Astrocyte (in vitro differentiated cells and primary cell): ENCODE results near the gene UGT1A6. TPM values are rescaled to one million over a fixed set of nuclear protein-coding genes. Genes with fewer than 3 reads are reported as not detected.

Experiments
- DNase-seq: peaks from one replicate; pipeline ENCODE4 v3.0.0-alpha.2; 2010; ENCODE audit warnings: low read depth
- FAIRE-seq: peaks from 2 replicates; lab custom pipeline; 2011; peaks lifted over from hg19 to GRCh38; lab: Jason Lieb, UNC
- H2AFZ ChIP-seq: 2 replicates; pipeline ENCODE4 v1.6.0; 2012; ENCODE audit warnings: low read depth, low read length, inconsistent platforms
- H3K27ac ChIP-seq: 2 replicates; pipeline ENCODE4 v1.5.1; 2011; ENCODE audit warnings: low read depth, low read length, inconsistent platforms
- H3K27me3 ChIP-seq: 2 replicates; pipeline ENCODE4 v1.6.0; 2011; ENCODE audit warnings: low read length, inconsistent platforms; ENCODE audit not compliant: insufficient read depth
- H3K36me3 ChIP-seq: 2 replicates; pipeline ENCODE4 v1.5.1; 2011; ENCODE audit warnings: low read length, inconsistent platforms; ENCODE audit not compliant: insufficient read depth
- H3K4me1 ChIP-seq: 2 replicates; pipeline ENCODE4 v1.5.1; 2011; ENCODE audit warnings: low read length, inconsistent platforms; ENCODE audit not compliant: insufficient read depth
- H3K4me2 ChIP-seq: 2 replicates; pipeline ENCODE4 v1.6.0; 2012; ENCODE audit warnings: low read length, inconsistent platforms
- H3K4me3 ChIP-seq: 2 replicates; pipeline ENCODE4 v1.5.1; 2011; ENCODE audit warnings: low read depth, mild to moderate bottlenecking, low read length, inconsistent platforms; ENCODE audit not compliant: insufficient read depth
- H3K79me2 ChIP-seq: 2 replicates; pipeline ENCODE4 v1.6.0; 2012; ENCODE audit warnings: mild to moderate bottlenecking, low read length, inconsistent platforms; ENCODE audit not compliant: insufficient read depth
- H3K9ac ChIP-seq: 2 replicates; pipeline ENCODE4 v1.6.0; 2012; ENCODE audit warnings: mild to moderate bottlenecking, low read length, inconsistent platforms
- H3K9me3 ChIP-seq: 2 replicates; pipeline ENCODE4 v1.5.1; 2012; ENCODE audit warnings: low read depth, mild to moderate bottlenecking, low read length, inconsistent platforms; ENCODE audit not compliant: insufficient read depth
- H4K20me1 ChIP-seq: 2 replicates; pipeline ENCODE4 v1.6.0; 2012; ENCODE audit warnings: low read length, inconsistent platforms; ENCODE audit not compliant: insufficient read depth
- H3K27ac Mint-ChIP-seq: one replicate; pipeline ENCODE4 v1.8.0; 2021; ENCODE audit warnings: mild to moderate bottlenecking, mixed read lengths; ENCODE audit not compliant: unreplicated experiment
- H3K27me3 Mint-ChIP-seq: one replicate; pipeline ENCODE4 v1.8.0; 2021; ENCODE audit warnings: low read depth, mixed read lengths; ENCODE audit not compliant: unreplicated experiment
- H3K36me3 Mint-ChIP-seq: one replicate; pipeline ENCODE4 v1.8.0; 2021; ENCODE audit warnings: low read depth, mixed read lengths; ENCODE audit not compliant: unreplicated experiment
- H3K4me1 Mint-ChIP-seq: one replicate; pipeline ENCODE4 v1.8.0; 2021; ENCODE audit warnings: low read depth, mixed read lengths; ENCODE audit not compliant: unreplicated experiment
- H3K4me3 Mint-ChIP-seq: one replicate; pipeline ENCODE4 v1.8.0; 2021; ENCODE audit warnings: mild to moderate bottlenecking, moderate library complexity, mixed read lengths; ENCODE audit not compliant: unreplicated experiment
- H3K9me3 Mint-ChIP-seq: one replicate; pipeline ENCODE4 v1.8.0; 2021; ENCODE audit warnings: mild to moderate bottlenecking, mixed read lengths; ENCODE audit not compliant: unreplicated experiment
- CTCF ChIP-seq: IDR thresholded peaks from 2 replicates; pipeline ENCODE4 v1.5.1; 2011; ENCODE audit warnings: low read depth, mild to moderate bottlenecking, inconsistent platforms, low read length, moderate library complexity; ENCODE audit not compliant: insufficient read depth
- EZH2 ChIP-seq: IDR thresholded peaks from 2 replicates; pipeline ENCODE4 v1.6.1; 2012; ENCODE audit warnings: mild to moderate bottlenecking, low read length, inconsistent platforms; ENCODE audit not compliant: insufficient read depth
- total RNA-seq: library from RNA; stranded (reverse); gene quantifications from 2 replicates; pipeline ENCODE4 v1.2.1, GENCODE V29; 2021

UGT1A6 gene
- total RNA-seq, 1 donor from 2014 or later = not detected

- H3K9ac ChIP-seq = no peak overlapping the region
- Mint-ChIP-seq H3K27ac (no peak overlapping the region), H3K9me3 (no peaks in the 10 kb centered on the region), H3K4me3 (no peak overlapping the region), H3K36me3 (no peaks in the 10 kb centered on the region), H3K27me3 (peaks cover 2% of the 10 kb centered on the region), H3K4me1 (peaks cover 6% of the 10 kb centered on the region)
- H3K4me3 ChIP-seq = no peak overlapping the region
- no peak overlapping the region for H2AFZ ChIP-seq
- H3K9me3 ChIP-seq = no peaks in the 10 kb centered on the region
- H3K27ac ChIP-seq = no peak overlapping the region
- FAIRE-seq (peak; percentile 63), DNase-seq (peak; percentile 78)
- no peaks in the 10 kb centered on the region for H3K27me3 ChIP-seq
- no peaks in the 10 kb centered on the region for H4K20me1 ChIP-seq
- H3K4me1 ChIP-seq = peaks cover 12% of the 10 kb centered on the region
- no peaks in the 10 kb centered on the region for H3K79me2 ChIP-seq
- TF ChIP-seq CTCF (no peak), EZH2 (no peak)
- H3K4me2 ChIP-seq = peak overlapping the region; percentile 66
- H3K36me3 ChIP-seq = no peaks in the 10 kb centered on the region
These were observed 71.6 kb downstream of the UGT1A6 start for GRCh38 chr2:233764264-233764663.

- H3K4me3 Mint-ChIP-seq = no peak overlapping the region
- no peaks in the 10 kb centered on the region for H3K36me3 ChIP-seq
- no peaks in the 10 kb centered on the region for H4K20me1 ChIP-seq
- no peak overlapping the region for H3K4me3 ChIP-seq
- no peaks in the 10 kb centered on the region for H3K36me3 Mint-ChIP-seq
- no peak overlapping the region for H2AFZ ChIP-seq
- H3K9ac ChIP-seq = no peak overlapping the region
- no peaks in the 10 kb centered on the region for H3K27me3 ChIP-seq
- peaks cover 6% of the 10 kb centered on the region for H3K4me1 Mint-ChIP-seq
- H3K27ac Mint-ChIP-seq = no peak overlapping the region
- H3K4me2 ChIP-seq = peak overlapping the region; percentile 66
- H3K27ac ChIP-seq = no peak overlapping the region
- DNase-seq = no peak
- H3K27me3 Mint-ChIP-seq = peaks cover 2% of the 10 kb centered on the region
- H3K79me2 ChIP-seq = no peaks in the 10 kb centered on the region
- no peaks in the 10 kb centered on the region for H3K9me3 ChIP-seq
- no peak for FAIRE-seq
- H3K9me3 Mint-ChIP-seq = no peaks in the 10 kb centered on the region
- TF ChIP-seq CTCF (no peak), EZH2 (no peak)
- peaks cover 12% of the 10 kb centered on the region for H3K4me1 ChIP-seq
These were observed 72.1 kb downstream of the UGT1A6 start for GRCh38 chr2:233764761-233765160.

DNA sequence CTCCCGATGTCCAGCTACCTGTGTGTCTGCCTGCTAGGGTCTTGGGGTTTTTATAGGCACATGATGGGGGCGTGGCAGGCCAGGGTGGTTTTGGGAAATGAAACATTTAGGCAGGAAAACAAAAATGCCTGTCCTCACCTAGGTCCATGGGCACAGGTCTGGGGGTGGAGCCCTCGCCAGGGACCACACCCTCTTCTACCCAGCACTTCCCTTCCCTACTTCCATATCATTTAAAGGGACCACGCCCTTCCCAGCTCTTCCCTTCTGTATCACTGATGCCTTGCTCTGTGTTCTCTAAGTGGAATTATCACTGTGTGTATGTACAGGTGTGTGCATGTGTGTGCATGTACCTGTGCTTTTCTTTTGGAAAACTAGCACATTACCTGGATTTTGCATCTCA, 73.7 kb downstream of the UGT1A6 start:
- no peak for DNase-seq
- no peak for FAIRE-seq
- H3K27me3 ChIP-seq = no peaks in the 10 kb centered on the region
- H3K36me3 ChIP-seq = no peaks in the 10 kb centered on the region
- no peaks in the 10 kb centered on the region for H4K20me1 ChIP-seq
- Mint-ChIP-seq H3K9me3 (no peaks in the 10 kb centered on the region), H3K27me3 (peaks cover 2% of the 10 kb centered on the region), H3K36me3 (no peaks in the 10 kb centered on the region), H3K27ac (no peak overlapping the region), H3K4me1 (peaks cover 6% of the 10 kb centered on the region), H3K4me3 (no peak overlapping the region)
- no peak overlapping the region for H2AFZ ChIP-seq
- H3K9ac ChIP-seq = no peak overlapping the region
- H3K4me3 ChIP-seq = no peak overlapping the region
- H3K79me2 ChIP-seq = no peaks in the 10 kb centered on the region
- no peak overlapping the region for H3K27ac ChIP-seq
- H3K4me2 ChIP-seq = no peak overlapping the region
- peaks cover 12% of the 10 kb centered on the region for H3K4me1 ChIP-seq
- H3K9me3 ChIP-seq = no peaks in the 10 kb centered on the region
- TF ChIP-seq EZH2 (no peak), CTCF (no peak)
